T-cell (primary cell): Measurements from ENCODE around the gene DBT. TPM values are rescaled to one million over a fixed set of nuclear protein-coding genes. Genes with fewer than 3 reads are reported as not detected.

ENCODE experiments used
- ATAC-seq, 4 experiments: fragments of 200-7000 bp in 3 of 4; fragments of 150-1000 bp in 1 of 4; cut with Tn5 transposase; replicated peaks in 1 of 4; 1 replicate in 3 of 4; 2 replicates in 1 of 4; pipeline ENCODE4 v1.10.0; 2021; ENCODE audit warnings: moderate library complexity in 3 of 4, mild to moderate bottlenecking in 2 of 4, moderate number of reproducible peaks in 1 of 4
- CTCF ChIA-PET, 2 donors: fragments of 300-600 bp; sonication (Branson Sonifier 250); formaldehyde crosslinking; loops; one replicate each; lab custom pipeline; 2022; ENCODE audit warnings: antibody characterized with exemption in 2 of 2; lab: Charles Lee
- POLR2A ChIA-PET, 2 donors: fragments of 300-600 bp; sonication (Branson Sonifier 250); formaldehyde crosslinking; loops; one replicate each; lab custom pipeline; 2022; ENCODE audit warnings: antibody characterized with exemption in 2 of 2; lab: Charles Lee
- DNase-seq, 35 experiments: peaks; one replicate each; pipeline versions ENCODE4 v3.0.0 to v3.0.0-alpha.2; 2013 to 2023
- H3K27ac ChIP-seq: one replicate; pipeline ENCODE4 v1.5.1; 2013; ENCODE audit warnings: low read length
- H3K27me3 ChIP-seq, 2 experiments: replicated peaks in 1 of 2; 1 replicate in 1 of 2; 2 replicates in 1 of 2; pipeline versions ENCODE4 v1.6.1 to v1.7.0; 2013; ENCODE audit warnings: low read length in 1 of 2, mixed read lengths in 1 of 2; ENCODE audit not compliant: control insufficient read depth in 2 of 2, insufficient read depth in 2 of 2; ENCODE audit errors: extremely low read depth in 1 of 2
- H3K36me3 ChIP-seq, 2 donors: 1 replicate in 1 of 2; 2 replicates in 1 of 2; pipeline versions ENCODE4 v1.6.1 to v1.7.0; 2013; ENCODE audit warnings: low read length in 1 of 2; ENCODE audit not compliant: control insufficient read depth in 2 of 2, insufficient read depth in 1 of 2; ENCODE audit errors: extremely low read depth in 1 of 2
- H3K4me1 ChIP-seq, 2 experiments: 1 replicate in 1 of 2; 2 replicates in 1 of 2; pipeline versions ENCODE4 v1.6.1 to v1.7.0; 2013; ENCODE audit warnings: low read length in 2 of 2, mixed read lengths in 1 of 2; ENCODE audit not compliant: insufficient read depth in 2 of 2, control insufficient read depth in 1 of 2; ENCODE audit errors: extremely low read depth in 1 of 2
- H3K4me3 ChIP-seq, 2 donors: 1 replicate in 1 of 2; 2 replicates in 1 of 2; pipeline versions ENCODE4 v1.5.1 to v1.7.0; 2013; ENCODE audit warnings: mild to moderate bottlenecking in 2 of 2, low read length in 1 of 2, moderate library complexity in 1 of 2; ENCODE audit not compliant: control insufficient read depth in 1 of 2; ENCODE audit errors: extremely low read depth in 1 of 2
- H3K9me3 ChIP-seq: 2 replicates; pipeline ENCODE4 v1.7.0; 2013
- H3K27ac Mint-ChIP-seq, 2 donors: one replicate each; pipeline ENCODE4 v1.8.0; 2020 to 2021; ENCODE audit warnings: mild to moderate bottlenecking in 2 of 2, mixed read lengths in 2 of 2
- H3K27me3 Mint-ChIP-seq, 2 donors: one replicate each; pipeline ENCODE4 v1.8.0; 2021 to 2022; ENCODE audit warnings: mixed read lengths in 2 of 2
- H3K36me3 Mint-ChIP-seq: one replicate; pipeline ENCODE4 v1.8.0; 2021; ENCODE audit warnings: mixed read lengths
- H3K4me1 Mint-ChIP-seq, 3 donors: one replicate each; pipeline ENCODE4 v1.8.0; 2020 to 2022; ENCODE audit warnings: mixed read lengths in 3 of 3, mild to moderate bottlenecking in 1 of 3
- H3K4me3 Mint-ChIP-seq, 3 donors: one replicate each; pipeline ENCODE4 v1.8.0; 2020 to 2022; ENCODE audit warnings: mild to moderate bottlenecking in 3 of 3, mixed read lengths in 3 of 3, moderate library complexity in 3 of 3
- H3K9me3 Mint-ChIP-seq, 3 donors: one replicate each; pipeline ENCODE4 v1.8.0; 2020 to 2022; ENCODE audit warnings: mixed read lengths in 3 of 3
- WGBS: methylation state at CpG from one replicate; pipeline ENCODE4 v1.1.5; 2013; ENCODE audit warnings: missing lambda C conversion rate; ENCODE audit not compliant: insufficient coverage; 5-methylcytosine and 5-hydroxymethylcytosine counted together
- total RNA-seq, 35 experiments: library from RNA in 6 of 35; stranded (reverse) in 6 of 35; fragments of 120-200 nt in 1 of 35; gene quantifications; one replicate each; pipeline versions ENCODE4 v1.2.1 to v1.2.4 and lab custom pipeline; 2013 to 2026

DBT gene
- total RNA-seq, 5 donors from 2014 or later (not counting 1 experiment from before 2014, with no cell fraction given), result 10.9 to 13.3 (median 12.3) TPM

- H3K9me3 Mint-ChIP-seq, result peaks cover 0 to under 1% (median 0%) of the 10 kb centered on the region in 3 donors
- H3K4me1 Mint-ChIP-seq, result no peaks in the 10 kb centered on the region
- CTCF ChIA-PET, result no interaction called here
- POLR2A ChIA-PET, result no interaction called here
- 100% methylated on average over 1 of the region's 3 CpGs for WGBS
- no peaks in the 10 kb centered on the region for H3K27me3 Mint-ChIP-seq
- no peak overlapping the region for H3K27ac Mint-ChIP-seq
- no peaks in the 10 kb centered on the region for H3K27me3 ChIP-seq
- peaks cover 0 to 5% of the 10 kb centered on the region in 2 donors for H3K36me3 ChIP-seq
- no peak overlapping the region for H3K4me3 ChIP-seq
- no peak for ATAC-seq
- no peaks in the 10 kb centered on the region for H3K4me1 ChIP-seq
- no peaks in the 10 kb centered on the region for H3K9me3 ChIP-seq
- H3K36me3 Mint-ChIP-seq, result peaks cover 26% of the 10 kb centered on the region
- DNase-seq, result no peak
- H3K4me3 Mint-ChIP-seq, result no peak overlapping the region
- H3K27ac ChIP-seq, result no peak overlapping the region
Measured at GRCh38 chr1:100187912-100188311, 61.7 kb downstream of the DBT start.

DNA sequence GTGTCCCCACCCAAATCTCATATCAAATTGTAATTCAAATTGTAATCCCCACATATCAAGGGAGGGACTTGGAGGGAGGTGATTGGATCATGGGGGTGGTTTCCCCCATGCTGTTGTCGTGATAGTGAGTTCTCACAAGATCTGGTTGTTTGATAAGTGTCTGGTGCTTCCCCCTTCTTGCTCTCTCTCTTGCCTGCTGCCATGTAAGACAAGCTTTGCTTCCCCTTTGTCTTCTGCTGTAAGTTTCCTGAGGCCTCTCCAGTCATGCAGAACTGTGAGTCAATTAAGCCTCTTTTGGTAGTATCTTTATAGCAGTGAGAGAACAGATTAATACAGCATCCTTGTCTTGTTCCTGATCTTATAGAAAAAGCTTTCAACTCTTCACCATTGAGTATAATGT is 65.1 kb downstream of the DBT start:
- no CpG with 5 or more reads among the region's 1 CpG for WGBS
- no peak overlapping the region for H3K4me3 ChIP-seq

GRCh38 chr1:100183370-100183769 is 66.3 kb downstream of the DBT start:
- peaks cover 8% of the 10 kb centered on the region for H3K36me3 Mint-ChIP-seq
- H3K9me3 ChIP-seq, result no peaks in the 10 kb centered on the region
- H3K4me3 Mint-ChIP-seq, result no peak overlapping the region
- H3K27ac ChIP-seq, result no peak overlapping the region
- ATAC-seq, result no peak
- H3K27me3 Mint-ChIP-seq, result no peaks in the 10 kb centered on the region
- peaks cover 0 to 10% (median 0%) of the 10 kb centered on the region in 3 donors for H3K9me3 Mint-ChIP-seq
- H3K4me1 Mint-ChIP-seq, result no peaks in the 10 kb centered on the region
- WGBS, result 80% methylated on average over 1 of the region's 4 CpGs
- peaks cover 0 to 1% of the 10 kb centered on the region in 2 donors for H3K36me3 ChIP-seq
- H3K27ac Mint-ChIP-seq, result no peak overlapping the region
- no peak for DNase-seq
- ChIA-PET CTCF (interaction anchor here in 1 of 2 donors (0.7 kb wide), 1 partner anchor 21 kb away, joined by 3 read pairs; no protein-coding TSS in a partner anchor), POLR2A (no interaction called here)
- H3K4me1 ChIP-seq, result no peaks in the 10 kb centered on the region
- no peak overlapping the region for H3K4me3 ChIP-seq
- no peaks in the 10 kb centered on the region for H3K27me3 ChIP-seq

More for the DNA sequence above, 65.1 kb downstream of the DBT start:
- ATAC-seq, result no peak
- H3K27me3 ChIP-seq, result no peaks in the 10 kb centered on the region
- no peaks in the 10 kb centered on the region for H3K4me1 Mint-ChIP-seq
- no peak overlapping the region for H3K27ac ChIP-seq
- H3K4me1 ChIP-seq, result no peaks in the 10 kb centered on the region
- H3K9me3 Mint-ChIP-seq, result peaks cover 0 to 10% (median 0%) of the 10 kb centered on the region in 3 donors
- H3K27me3 Mint-ChIP-seq, result no peaks in the 10 kb centered on the region
- no peak overlapping the region for H3K27ac Mint-ChIP-seq
- H3K9me3 ChIP-seq, result no peaks in the 10 kb centered on the region
- no peak overlapping the region for H3K4me3 Mint-ChIP-seq
- DNase-seq, result no peak
- ChIA-PET POLR2A (no interaction called here), CTCF (no interaction called here)
- H3K36me3 ChIP-seq, result peaks cover 0 to 5% of the 10 kb centered on the region in 2 donors
- peaks cover 8% of the 10 kb centered on the region for H3K36me3 Mint-ChIP-seq

- Mint-ChIP-seq H3K9me3 (peaks cover 0 to 14% (median 0%) of the 10 kb centered on the region in 3 donors), H3K27ac (no peak within 1 kb of the TSS), H3K4me1 (no peaks in the 10 kb centered on the region), H3K4me3 (no peak within 1 kb of the TSS), H3K27me3 (no peaks in the 10 kb centered on the region), H3K36me3 (peaks cover 4% of the 10 kb centered on the region)
- H3K9me3 ChIP-seq, result no peaks in the 10 kb centered on the region
- no peaks in the 10 kb centered on the region for H3K4me1 ChIP-seq
- WGBS, result no CpG with 5 or more reads among the region's 5 CpGs
- DNase-seq, result no peak
- POLR2A ChIA-PET, result no interaction called here
- H3K4me3 ChIP-seq, result no peak within 1 kb of the TSS
- no peaks in the 10 kb centered on the region for H3K36me3 ChIP-seq
- H3K27ac ChIP-seq, result no peak within 1 kb of the TSS
- CTCF ChIA-PET, result no interaction called here
- no peak for ATAC-seq
- H3K27me3 ChIP-seq, result no peaks in the 10 kb centered on the region
Measured at GRCh38 chr1:100178091-100178490, 71.5 kb downstream of the DBT start, which contains the start of gene LRRC39. TSS of gene LRRC39 (minus strand) at chr1:100178256. CDS start at chr1:100168516, 9,740 bp downstream.

GRCh38 chr1:100177295-100178041 is 72.2 kb downstream of the DBT start:
- Histone ChIP-seq H3K4me3 (no peak overlapping the region), H3K9me3 (no peaks in the 10 kb centered on the region), H3K27ac (no peak overlapping the region), H3K36me3 (no peaks in the 10 kb centered on the region), H3K4me1 (no peaks in the 10 kb centered on the region), H3K27me3 (no peaks in the 10 kb centered on the region)
- H3K4me3 Mint-ChIP-seq, result no peak overlapping the region
- no CpG with 5 or more reads among the region's 4 CpGs for WGBS
- peaks cover 0 to 9% (median 0%) of the 10 kb centered on the region in 3 donors for H3K9me3 Mint-ChIP-seq
- ChIA-PET CTCF (no interaction called here), POLR2A (no interaction called here)
- ATAC-seq (no peak), DNase-seq (no peak)
- H3K4me1 Mint-ChIP-seq, result no peaks in the 10 kb centered on the region
- H3K27me3 Mint-ChIP-seq, result no peaks in the 10 kb centered on the region
- peaks cover 4% of the 10 kb centered on the region for H3K36me3 Mint-ChIP-seq
- no peak overlapping the region for H3K27ac Mint-ChIP-seq

DNA sequence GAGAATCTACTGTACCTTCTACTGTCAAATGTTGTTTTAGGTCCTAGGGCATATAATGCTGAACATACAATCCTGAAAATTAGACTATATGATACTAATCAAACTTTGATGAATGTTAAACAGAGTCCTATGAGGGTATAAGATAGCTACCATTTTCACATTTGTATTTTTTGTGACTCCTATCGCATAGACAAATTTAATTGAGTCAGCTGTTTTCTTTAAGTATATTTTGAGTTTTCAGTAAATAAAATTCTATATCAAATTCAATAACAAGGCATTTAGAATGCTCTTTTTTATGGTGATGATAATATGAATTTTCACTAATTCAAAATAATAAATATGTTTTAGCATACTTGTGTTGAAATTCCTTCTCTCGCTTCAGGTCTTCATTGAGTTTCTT is 81.6 kb downstream of the DBT start:
- H3K36me3 ChIP-seq, result no peaks in the 10 kb centered on the region
- H3K27ac ChIP-seq, result no peak overlapping the region
- H3K4me1 ChIP-seq, result no peaks in the 10 kb centered on the region
- H3K9me3 ChIP-seq, result no peaks in the 10 kb centered on the region
- Mint-ChIP-seq H3K9me3 (no peaks in the 10 kb centered on the region), H3K36me3 (peaks cover 10% of the 10 kb centered on the region), H3K4me1 (no peaks in the 10 kb centered on the region), H3K27ac (no peak overlapping the region), H3K27me3 (peaks cover 0 to 4% of the 10 kb centered on the region in 2 donors), H3K4me3 (no peak overlapping the region)
- no CpG with 5 or more reads among the region's 2 CpGs for WGBS
- no peak for DNase-seq
- CTCF ChIA-PET, result no interaction called here
- H3K27me3 ChIP-seq, result no peaks in the 10 kb centered on the region
- no peak for ATAC-seq
- H3K4me3 ChIP-seq, result no peak overlapping the region
- POLR2A ChIA-PET, result no interaction called here
